K562 (cell line): ENCODE data around the gene PRKD2. TPM values are rescaled to one million over a fixed set of nuclear protein-coding genes. Genes with fewer than 3 reads are reported as not detected.

Source experiments
- ARHGAP35 ChIP-seq: fragments of 450-650 bp; IDR thresholded peaks from 2 replicates; pipeline ENCODE4 v1.6.1; 2018; ENCODE audit not compliant: partially characterized antibody
- FOXK2 ChIP-seq, 2 experiments: fragments of 450-650 bp; IDR thresholded peaks in 1 of 2; conservative IDR thresholded peaks in 1 of 2; 2 replicates each; pipeline ENCODE4 v1.6.1; 2016; ENCODE audit warnings: low read depth in 2 of 2, mild to moderate bottlenecking in 1 of 2
- HIVEP1 ChIP-seq: fragments of 250-450 bp; sonication (Bioruptor Pico); IDR thresholded peaks from 2 replicates; pipeline ENCODE4 v1.4.0; 2020; ENCODE audit warnings: mild to moderate bottlenecking
- KHSRP ChIP-seq: fragments of 450-650 bp; IDR thresholded peaks from 2 replicates; pipeline ENCODE4 v1.6.1; 2017
- MED1 ChIP-seq: sonication (generic); formaldehyde crosslinking; IDR thresholded peaks from 2 replicates; pipeline ENCODE4 v1.8.1; 2023; ENCODE audit warnings: missing genetic modification reagents, borderline replicate concordance
- NELFE ChIP-seq: IDR thresholded peaks from 2 replicates; pipeline ENCODE4 v1.6.1; 2011; ENCODE audit warnings: mild to moderate bottlenecking; ENCODE audit not compliant: insufficient read depth, insufficient read length
- NRF1 ChIP-seq, 2 experiments: fragments of 450-650 bp; IDR thresholded peaks in 1 of 2; conservative IDR thresholded peaks in 1 of 2; 2 replicates each; pipeline ENCODE4 v1.6.1; 2014; ENCODE audit warnings: mild to moderate bottlenecking in 2 of 2
- PHF8 ChIP-seq: fragments of 200-600 bp; sonication (generic); IDR thresholded peaks from 2 replicates; pipeline ENCODE4 v1.6.1; 2012; ENCODE audit warnings: mixed run types, mild to moderate bottlenecking, inconsistent platforms, low read length, moderate library complexity, borderline replicate concordance
- RAD51 ChIP-seq: fragments of 450-650 bp; IDR thresholded peaks from 2 replicates; pipeline ENCODE4 v1.7.1; 2016; ENCODE audit warnings: low read depth, mild to moderate bottlenecking, borderline replicate concordance
- SAFB2 ChIP-seq: fragments of 200-400 bp; formaldehyde crosslinking; IDR thresholded peaks from 2 replicates; pipeline ENCODE4 v1.6.1; 2018; ENCODE audit warnings: borderline replicate concordance, low read length, low read depth, moderate library complexity; ENCODE audit not compliant: severe bottlenecking
- TEAD1 ChIP-seq, 2 experiments: fragments of 450-650 bp in 1 of 2; sonication (generic) in 1 of 2; formaldehyde crosslinking; IDR thresholded peaks; 2 replicates each; pipeline versions ENCODE4 v1.4.0 to v1.8.0; 2020 to 2022; ENCODE audit warnings: mild to moderate bottlenecking in 2 of 2, missing genetic modification reagents in 1 of 2
- UBTF ChIP-seq, 2 experiments: IDR thresholded peaks; 2 replicates each; pipeline ENCODE4 v1.6.1; 2012; ENCODE audit warnings: improper control_type of control experiment in 2 of 2, low read depth in 2 of 2, low read length in 2 of 2, borderline replicate concordance in 1 of 2
- ZC3H11A ChIP-seq: IDR thresholded peaks from 2 replicates; pipeline ENCODE4 v1.6.1; 2012; ENCODE audit warnings: low read depth, low read length, improper control_type of control experiment
- ZFP91 ChIP-seq: sonication (generic); formaldehyde crosslinking; IDR thresholded peaks from 2 replicates; pipeline ENCODE4 v1.8.0; 2022; ENCODE audit warnings: mild to moderate bottlenecking, missing genetic modification reagents
- ZNF311 ChIP-seq: fragments of 250-450 bp; sonication (Bioruptor Pico); IDR thresholded peaks from 2 replicates; pipeline ENCODE4 v1.4.0; 2020; ENCODE audit warnings: mild to moderate bottlenecking, moderate library complexity
- ZNF707 ChIP-seq: fragments of 250-450 bp; sonication (Bioruptor Pico); conservative IDR thresholded peaks from 2 replicates; pipeline ENCODE4 v1.8.0; 2022; ENCODE audit warnings: inconsistent platforms, mild to moderate bottlenecking, moderate library complexity
- ZNF75A ChIP-seq: fragments of 450-650 bp; formaldehyde crosslinking; IDR thresholded peaks from 2 replicates; pipeline ENCODE4 v1.4.0; 2020; ENCODE audit warnings: mild to moderate bottlenecking
- polyA plus RNA-seq, 8 experiments: library from polyadenylated mRNA; depleted of rRNA in 4 of 8; stranded (reverse) in 5 of 8; unstranded in 3 of 8; fragments of >200 nt; fragmentation: Nextera tagmentation in 2 of 8; fragmentation: Illumina TruSeq in 1 of 8; extraction: Ambion mirVana in 2 of 8; extraction: Trizol in 1 of 8; gene quantifications; 2 replicates each; pipeline versions ENCODE4 v1.2.1 to v1.2.3, GENCODE V29; 2011 to 2014; ENCODE audit warnings: inconsistent platforms in 1 of 8, missing spikeins in 1 of 8
- total RNA-seq, 7 experiments: library from RNA; depleted of rRNA in 6 of 7; stranded (reverse); fragments of >200 nt in 6 of 7; fragmentation: Illumina TruSeq in 2 of 7; extraction: Trizol in 2 of 7; gene quantifications; 2 replicates each; pipeline versions ENCODE4 v1.2.1 to v1.2.3, GENCODE V29; 2011 to 2021; ENCODE audit warnings: low replicate concordance in 1 of 7
- TF ChIP-seq, protein P1 (sequence below): fragments of 250-450 bp; sonication (Bioruptor Pico); IDR thresholded peaks from 2 replicates; pipeline ENCODE4 v1.9.0; 2021; ENCODE audit warnings: mild to moderate bottlenecking, inconsistent platforms
- TF ChIP-seq, protein P2 (sequence below): fragments of 450-650 bp; IDR thresholded peaks from 2 replicates; pipeline ENCODE4 v1.6.1; 2016; ENCODE audit warnings: antibody characterized with exemption

Gene PRKD2
- total and polyA plus RNA-seq, 9 of the 15 experiments (the other 6 are each of a cell fraction or from before 2014, with no cell fraction given) = 1.8 to 60.0 (median 15.0) TPM

- no peak for TF ChIP-seq ZFP91 (CRISPR knock-in tag)
- TF ChIP-seq PHF8 = no peak
- peak; percentile 94 for TF ChIP-seq RAD51
- no peak for TF ChIP-seq ARHGAP35
- no peak for TF ChIP-seq MED1 (CRISPR knock-in tag)
- TF ChIP-seq KHSRP = no peak
- no peak for TF ChIP-seq UBTF (IDR thresholded peaks at IDR 0.05; ENCODE audit: borderline replicate concordance in 1 of 2, low read depth in 2 of 2, low read length in 2 of 2)
- TF ChIP-seq TEAD1 (CRISPR knock-in tag; IDR thresholded peaks at IDR 0.05) = peak in 1 of 2 experiments; percentile 77; a peak in 2 of 4 replicates
- TF ChIP-seq HIVEP1 (CRISPR knock-in tag) = 0 out of 2 replicates have a peak, but pooled peaks have one; percentile 45
- no peak for TF ChIP-seq ZNF75A (CRISPR knock-in tag)
- TF ChIP-seq ZNF311 = no peak
- no peak for TF ChIP-seq SAFB2
- no peak for TF ChIP-seq NELFE
- no peak for TF ChIP-seq ZNF707 (CRISPR knock-in tag)
- no peak for TF ChIP-seq FOXK2 (conservative IDR thresholded peaks at IDR 0.05 in 1 of 2, IDR thresholded peaks at IDR 0.05 in 1 of 2; ENCODE audit: low read depth in 2 of 2)
- TF ChIP-seq, protein P1, sequence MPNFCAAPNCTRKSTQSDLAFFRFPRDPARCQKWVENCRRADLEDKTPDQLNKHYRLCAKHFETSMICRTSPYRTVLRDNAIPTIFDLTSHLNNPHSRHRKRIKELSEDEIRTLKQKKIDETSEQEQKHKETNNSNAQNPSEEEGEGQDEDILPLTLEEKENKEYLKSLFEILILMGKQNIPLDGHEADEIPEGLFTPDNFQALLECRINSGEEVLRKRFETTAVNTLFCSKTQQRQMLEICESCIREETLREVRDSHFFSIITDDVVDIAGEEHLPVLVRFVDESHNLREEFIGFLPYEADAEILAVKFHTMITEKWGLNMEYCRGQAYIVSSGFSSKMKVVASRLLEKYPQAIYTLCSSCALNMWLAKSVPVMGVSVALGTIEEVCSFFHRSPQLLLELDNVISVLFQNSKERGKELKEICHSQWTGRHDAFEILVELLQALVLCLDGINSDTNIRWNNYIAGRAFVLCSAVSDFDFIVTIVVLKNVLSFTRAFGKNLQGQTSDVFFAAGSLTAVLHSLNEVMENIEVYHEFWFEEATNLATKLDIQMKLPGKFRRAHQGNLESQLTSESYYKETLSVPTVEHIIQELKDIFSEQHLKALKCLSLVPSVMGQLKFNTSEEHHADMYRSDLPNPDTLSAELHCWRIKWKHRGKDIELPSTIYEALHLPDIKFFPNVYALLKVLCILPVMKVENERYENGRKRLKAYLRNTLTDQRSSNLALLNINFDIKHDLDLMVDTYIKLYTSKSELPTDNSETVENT (CRISPR knock-in tag) = 0 out of 2 replicates have a peak, but pooled peaks have one; percentile 56
- no peak for TF ChIP-seq ZC3H11A
- TF ChIP-seq, protein P2, sequence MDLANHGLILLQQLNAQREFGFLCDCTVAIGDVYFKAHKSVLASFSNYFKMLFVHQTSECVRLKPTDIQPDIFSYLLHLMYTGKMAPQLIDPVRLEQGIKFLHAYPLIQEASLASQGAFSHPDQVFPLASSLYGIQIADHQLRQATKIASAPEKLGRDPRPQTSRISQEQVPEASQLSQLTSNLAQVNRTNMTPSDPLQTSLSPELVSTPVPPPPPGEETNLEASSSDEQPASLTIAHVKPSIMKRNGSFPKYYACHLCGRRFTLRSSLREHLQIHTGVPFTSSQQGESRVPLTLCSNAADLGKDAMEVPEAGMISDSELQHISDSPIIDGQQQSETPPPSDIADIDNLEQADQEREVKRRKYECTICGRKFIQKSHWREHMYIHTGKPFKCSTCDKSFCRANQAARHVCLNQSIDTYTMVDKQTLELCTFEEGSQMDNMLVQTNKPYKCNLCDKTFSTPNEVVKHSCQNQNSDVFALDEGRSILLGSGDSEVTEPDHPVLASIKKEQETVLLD = peak; percentile 68; the same call in 1 of the 2 replicates
- TF ChIP-seq NRF1 (conservative IDR thresholded peaks at IDR 0.05 in 1 of 2, IDR thresholded peaks at IDR 0.05 in 1 of 2) = peak in 1 of 2 experiments; percentile 46; a peak in 2 of 4 replicates
Observed at GRCh38 chr19:46736531-46737297, 19.8 kb upstream of the PRKD2 start (continued).
